PFSK-1 (cell line): ENCODE results near the gene LAMA4.

ENCODE experiments used
- POLR2AphosphoS5 ChIP-seq: IDR thresholded peaks from 2 replicates; pipeline ENCODE4 v1.6.1; 2012; ENCODE audit warnings: low read depth, mild to moderate bottlenecking, control low read depth, low read length, moderate library complexity
- SIN3A ChIP-seq: IDR thresholded peaks from 2 replicates; pipeline ENCODE4 v1.6.1; 2012; ENCODE audit warnings: mild to moderate bottlenecking, low read length, moderate library complexity, borderline replicate concordance; ENCODE audit not compliant: insufficient read depth
- TAF1 ChIP-seq: IDR thresholded peaks from 2 replicates; pipeline ENCODE4 v1.6.1; 2012; ENCODE audit warnings: low read length, control low read depth, borderline replicate concordance; ENCODE audit not compliant: insufficient read depth
- TF ChIP-seq, protein P1 (sequence below), 2 experiments: IDR thresholded peaks; 2 replicates each; pipeline versions ENCODE4 v1.6.1 to v1.8.0; 2011 to 2012; ENCODE audit warnings: low read depth in 2 of 2, low read length in 2 of 2, control low read depth in 1 of 2, inconsistent platforms in 1 of 2, mild to moderate bottlenecking in 1 of 2, moderate library complexity in 1 of 2; ENCODE audit not compliant: insufficient read depth in 1 of 2

DNA sequence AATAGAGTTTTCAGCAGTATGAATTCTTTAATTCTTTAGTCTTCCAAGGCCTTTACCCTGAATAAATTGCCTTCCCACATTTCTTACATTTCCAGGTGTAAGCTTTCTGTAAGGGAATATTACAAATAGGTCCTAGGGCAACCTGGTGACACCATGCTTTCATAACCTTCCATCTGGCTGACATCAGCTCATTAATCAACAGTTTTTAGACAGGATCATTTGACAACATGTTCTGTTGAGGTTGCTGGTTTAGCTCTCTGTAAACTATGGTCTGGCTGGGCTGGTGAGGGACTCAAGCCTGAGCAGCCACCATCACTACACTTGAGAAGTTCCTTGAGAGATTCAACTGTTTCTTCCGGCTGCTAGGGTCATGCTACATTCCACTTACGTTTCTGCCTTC lies 147.8 kb downstream of the LAMA4 start:
- TF ChIP-seq POLR2AphosphoS5 (no peak), TAF1 (no peak), SIN3A (no peak)
- TF ChIP-seq, protein P1, sequence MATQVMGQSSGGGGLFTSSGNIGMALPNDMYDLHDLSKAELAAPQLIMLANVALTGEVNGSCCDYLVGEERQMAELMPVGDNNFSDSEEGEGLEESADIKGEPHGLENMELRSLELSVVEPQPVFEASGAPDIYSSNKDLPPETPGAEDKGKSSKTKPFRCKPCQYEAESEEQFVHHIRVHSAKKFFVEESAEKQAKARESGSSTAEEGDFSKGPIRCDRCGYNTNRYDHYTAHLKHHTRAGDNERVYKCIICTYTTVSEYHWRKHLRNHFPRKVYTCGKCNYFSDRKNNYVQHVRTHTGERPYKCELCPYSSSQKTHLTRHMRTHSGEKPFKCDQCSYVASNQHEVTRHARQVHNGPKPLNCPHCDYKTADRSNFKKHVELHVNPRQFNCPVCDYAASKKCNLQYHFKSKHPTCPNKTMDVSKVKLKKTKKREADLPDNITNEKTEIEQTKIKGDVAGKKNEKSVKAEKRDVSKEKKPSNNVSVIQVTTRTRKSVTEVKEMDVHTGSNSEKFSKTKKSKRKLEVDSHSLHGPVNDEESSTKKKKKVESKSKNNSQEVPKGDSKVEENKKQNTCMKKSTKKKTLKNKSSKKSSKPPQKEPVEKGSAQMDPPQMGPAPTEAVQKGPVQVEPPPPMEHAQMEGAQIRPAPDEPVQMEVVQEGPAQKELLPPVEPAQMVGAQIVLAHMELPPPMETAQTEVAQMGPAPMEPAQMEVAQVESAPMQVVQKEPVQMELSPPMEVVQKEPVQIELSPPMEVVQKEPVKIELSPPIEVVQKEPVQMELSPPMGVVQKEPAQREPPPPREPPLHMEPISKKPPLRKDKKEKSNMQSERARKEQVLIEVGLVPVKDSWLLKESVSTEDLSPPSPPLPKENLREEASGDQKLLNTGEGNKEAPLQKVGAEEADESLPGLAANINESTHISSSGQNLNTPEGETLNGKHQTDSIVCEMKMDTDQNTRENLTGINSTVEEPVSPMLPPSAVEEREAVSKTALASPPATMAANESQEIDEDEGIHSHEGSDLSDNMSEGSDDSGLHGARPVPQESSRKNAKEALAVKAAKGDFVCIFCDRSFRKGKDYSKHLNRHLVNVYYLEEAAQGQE (IDR thresholded peaks at IDR 0.05; ENCODE audit: insufficient read depth in 1 of 2, low read depth in 2 of 2, low read length in 2 of 2) = no peak
